C4-2B (cell line): Measurements from ENCODE around the gene IRX4.

Source experiments
- H3K27ac ChIP-seq: fragments of 450-650 bp; 2 replicates; pipeline ENCODE4 v1.5.1; 2017
- ZFX ChIP-seq: fragments of 450-650 bp; IDR thresholded peaks from 2 replicates; pipeline ENCODE4 v1.6.1; 2017
- TF ChIP-seq, protein P1 (sequence below): fragments of 450-650 bp; conservative IDR thresholded peaks from 2 replicates; pipeline ENCODE4 v1.5.1; 2017; ENCODE audit warnings: mild to moderate bottlenecking

The IRX4 gene

DNA sequence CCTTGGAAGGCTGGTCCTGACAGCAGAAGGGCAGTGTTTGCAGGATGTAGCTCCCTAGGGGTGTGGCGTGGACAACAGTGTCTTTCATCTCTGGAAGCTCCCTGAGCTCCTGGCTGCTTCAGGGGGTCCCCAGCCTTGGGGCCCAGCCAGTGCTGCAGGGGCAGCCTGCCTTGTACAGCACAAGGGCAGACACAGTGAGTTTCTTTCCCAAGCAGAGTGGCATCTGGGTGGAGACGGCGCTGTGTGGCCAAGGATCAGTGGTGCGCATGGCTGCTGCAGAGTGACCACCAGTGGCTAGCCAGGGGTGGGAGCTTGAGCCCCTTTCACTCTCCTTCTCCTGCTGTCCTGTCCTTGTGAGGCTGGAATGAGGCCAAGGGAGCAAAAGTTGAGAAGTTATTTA lies 7.6 kb upstream of the IRX4 start:
- TF ChIP-seq, protein P1, sequence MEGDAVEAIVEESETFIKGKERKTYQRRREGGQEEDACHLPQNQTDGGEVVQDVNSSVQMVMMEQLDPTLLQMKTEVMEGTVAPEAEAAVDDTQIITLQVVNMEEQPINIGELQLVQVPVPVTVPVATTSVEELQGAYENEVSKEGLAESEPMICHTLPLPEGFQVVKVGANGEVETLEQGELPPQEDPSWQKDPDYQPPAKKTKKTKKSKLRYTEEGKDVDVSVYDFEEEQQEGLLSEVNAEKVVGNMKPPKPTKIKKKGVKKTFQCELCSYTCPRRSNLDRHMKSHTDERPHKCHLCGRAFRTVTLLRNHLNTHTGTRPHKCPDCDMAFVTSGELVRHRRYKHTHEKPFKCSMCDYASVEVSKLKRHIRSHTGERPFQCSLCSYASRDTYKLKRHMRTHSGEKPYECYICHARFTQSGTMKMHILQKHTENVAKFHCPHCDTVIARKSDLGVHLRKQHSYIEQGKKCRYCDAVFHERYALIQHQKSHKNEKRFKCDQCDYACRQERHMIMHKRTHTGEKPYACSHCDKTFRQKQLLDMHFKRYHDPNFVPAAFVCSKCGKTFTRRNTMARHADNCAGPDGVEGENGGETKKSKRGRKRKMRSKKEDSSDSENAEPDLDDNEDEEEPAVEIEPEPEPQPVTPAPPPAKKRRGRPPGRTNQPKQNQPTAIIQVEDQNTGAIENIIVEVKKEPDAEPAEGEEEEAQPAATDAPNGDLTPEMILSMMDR, result no peak
- no peak for TF ChIP-seq ZFX
- no peak overlapping the region for H3K27ac ChIP-seq

GRCh38 chr5:1889321-1890065 lies 6.8 kb upstream of the IRX4 start:
- H3K27ac ChIP-seq, result no peak overlapping the region
- TF ChIP-seq, protein P1, result no peak
- no peak for TF ChIP-seq ZFX

- no peak overlapping the region for H3K27ac ChIP-seq
- no peak for TF ChIP-seq ZFX
- TF ChIP-seq, protein P1, result no peak
These were observed 6.0 kb upstream of the IRX4 start for GRCh38 chr5:1888541-1889251.

- no peak overlapping the region for H3K27ac ChIP-seq
These were observed 5.0 kb upstream of the IRX4 start for GRCh38 chr5:1887588-1888360.

GRCh38 chr5:1886846-1887587 lies 4.3 kb upstream of the IRX4 start:
- no peak overlapping the region for H3K27ac ChIP-seq
- TF ChIP-seq, protein P1, result no peak
- no peak for TF ChIP-seq ZFX

More at GRCh38 chr5:1887588-1888360, 5.0 kb upstream of the IRX4 start:
- TF ChIP-seq, protein P1, result no peak
- no peak for TF ChIP-seq ZFX

DNA sequence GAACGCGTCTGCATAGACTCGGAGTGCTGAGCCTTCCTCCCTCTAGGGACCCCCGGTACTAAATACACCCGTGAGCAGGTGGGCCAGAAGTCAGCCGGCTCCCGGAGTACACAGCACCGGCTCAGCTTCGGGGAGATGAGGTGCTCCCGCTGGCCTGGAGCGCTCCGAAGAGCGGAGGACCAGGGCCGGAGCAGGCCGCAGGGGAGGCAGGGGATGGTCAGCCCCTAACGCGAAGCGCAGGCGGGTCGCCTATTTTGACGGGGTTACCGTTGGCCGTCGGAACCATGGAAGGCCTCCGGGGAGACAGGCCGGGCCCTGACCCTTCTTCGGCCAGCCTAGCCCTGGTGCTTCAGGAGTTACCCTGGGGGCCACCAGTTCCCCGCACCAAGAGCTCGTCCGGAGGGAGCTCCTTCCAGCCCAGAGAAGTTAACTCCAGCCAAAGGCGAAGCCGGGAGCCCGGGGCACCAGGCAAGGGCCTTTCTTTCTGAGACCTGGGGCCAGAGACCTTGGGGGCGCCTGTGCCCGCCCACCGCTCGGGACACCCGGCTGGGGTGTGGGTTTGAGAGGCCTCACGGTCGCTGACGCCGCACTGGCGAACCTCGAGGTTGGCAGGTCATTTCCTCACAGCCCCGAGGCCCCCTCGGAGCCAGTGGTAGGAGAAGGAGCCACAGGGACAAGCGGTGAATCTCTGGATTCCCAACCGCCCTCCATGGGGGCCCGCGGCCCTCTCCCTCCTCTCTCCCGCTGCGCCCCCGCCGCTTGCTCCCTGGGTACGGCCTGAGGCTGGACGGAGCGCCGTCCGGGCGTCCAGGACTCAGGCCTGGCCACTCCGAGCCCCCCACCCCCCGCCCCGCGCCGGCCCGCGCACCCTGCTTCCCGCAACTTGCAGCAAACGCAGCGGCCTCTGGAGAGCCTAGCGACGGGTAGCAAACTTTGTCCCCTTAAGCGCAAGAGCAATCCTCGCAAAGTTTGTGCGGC lies 3.4 kb upstream of the IRX4 start:
- no peak overlapping the region for H3K27ac ChIP-seq
- TF ChIP-seq, protein P1, result no peak
